Measurements from ENCODE around the gene EIF1AX. TPM values are rescaled to one million over a fixed set of nuclear protein-coding genes. Genes with fewer than 3 reads are reported as not detected.
"Not testable (repeated sequence)": the region's sequence is repeated elsewhere in the genome, so short reads cannot be mapped to it uniquely, and the experiment has no call there.

The EIF1AX gene
- 176 and 207 TPM in 2 replicates for total RNA-seq (2014; rRNA removed; shearing (Covaris generic))

- Histone ChIP-seq H3K27me3 (no peaks in the 10 kb centered on the region), H3K9me3 (replicated peaks) (no peaks in the 10 kb centered on the region), H3K4me1 (peaks cover 9% of the 10 kb centered on the region; the same call in 1 of the 2 replicates), H3K36me3 (peaks cover 36% of the 10 kb centered on the region), H3K4me3 (peak within 1 kb of the TSS; percentile 97), H3K27ac (peak within 1 kb of the TSS; percentile 95)
- DNase-seq: peak; percentile 99
These were observed at the start of gene EIF1AX for GRCh38 chrX:20141281-20142220. Gene EIF1AX, minus strand, starts transcription at chrX:20141838. Its CDS starts 198 bp downstream, at chrX:20141640.

- no peak for DNase-seq
- H3K27ac ChIP-seq: no peak overlapping the region
- H3K9me3 ChIP-seq (replicated peaks): no peaks in the 10 kb centered on the region
These were observed 47.5 kb upstream of the EIF1AX start for GRCh38 chrX:20189171-20189570.

GRCh38 chrX:20181598-20182329, 40.1 kb upstream of the EIF1AX start:
- Histone ChIP-seq H3K36me3 (peaks cover 53% of the 10 kb centered on the region), H3K4me3 (no peak overlapping the region), H3K4me1 (no peaks in the 10 kb centered on the region), H3K27ac (no peak overlapping the region), H3K27me3 (no peaks in the 10 kb centered on the region), H3K9me3 (replicated peaks) (no peaks in the 10 kb centered on the region)
- no peak for DNase-seq

More at GRCh38 chrX:20189171-20189570, 47.5 kb upstream of the EIF1AX start:
- Histone ChIP-seq H3K27me3 (no peaks in the 10 kb centered on the region), H3K4me1 (no peaks in the 10 kb centered on the region), H3K36me3 (peaks cover 75% of the 10 kb centered on the region), H3K4me3 (no peak overlapping the region)

- Histone ChIP-seq H3K27ac (no peak overlapping the region), H3K27me3 (no peaks in the 10 kb centered on the region), H3K4me3 (no peak overlapping the region), H3K4me1 (no peaks in the 10 kb centered on the region), H3K9me3 (replicated peaks) (no peaks in the 10 kb centered on the region), H3K36me3 (peaks cover 57% of the 10 kb centered on the region)
- no peak for DNase-seq
These were observed 35.5 kb upstream of the EIF1AX start for GRCh38 chrX:20177093-20177492.

- no peaks in the 10 kb centered on the region for H3K27me3 ChIP-seq
- H3K9me3 ChIP-seq (replicated peaks): no peaks in the 10 kb centered on the region
- no peaks in the 10 kb centered on the region for H3K4me1 ChIP-seq
- H3K27ac ChIP-seq: no peak overlapping the region
- peaks cover 83% of the 10 kb centered on the region for H3K36me3 ChIP-seq
- no peak overlapping the region for H3K4me3 ChIP-seq
- no peak for DNase-seq
These were observed 32.2 kb upstream of the EIF1AX start for GRCh38 chrX:20173856-20174255.

GRCh38 chrX:20173313-20173712, 31.7 kb upstream of the EIF1AX start:
- Histone ChIP-seq H3K36me3 (peaks cover 86% of the 10 kb centered on the region), H3K27ac (no peak overlapping the region), H3K4me3 (no peak overlapping the region), H3K9me3 (replicated peaks) (no peaks in the 10 kb centered on the region), H3K27me3 (no peaks in the 10 kb centered on the region), H3K4me1 (no peaks in the 10 kb centered on the region)
- DNase-seq: no peak

- Histone ChIP-seq H3K4me1 (no peaks in the 10 kb centered on the region), H3K36me3 (peaks cover 87% of the 10 kb centered on the region), H3K4me3 (no peak overlapping the region), H3K27ac (no peak overlapping the region), H3K9me3 (replicated peaks) (no peaks in the 10 kb centered on the region), H3K27me3 (no peaks in the 10 kb centered on the region)
- DNase-seq: no peak
These were observed 30.2 kb upstream of the EIF1AX start for GRCh38 chrX:20171887-20172286.

GRCh38 chrX:20162516-20162915, 20.9 kb upstream of the EIF1AX start:
- not testable (repeated sequence) for H3K4me1 ChIP-seq; H3K4me3 ChIP-seq; H3K27me3 ChIP-seq; DNase-seq; H3K27ac ChIP-seq; H3K9me3 ChIP-seq (replicated peaks)
- H3K36me3 ChIP-seq: peaks cover 66% of the 10 kb centered on the region

- DNase-seq: no peak
These were observed 18.3 kb upstream of the EIF1AX start for GRCh38 chrX:20159797-20160385.

GRCh38 chrX:20151689-20152088, 10.1 kb upstream of the EIF1AX start:
- H3K36me3 ChIP-seq: peaks cover 42% of the 10 kb centered on the region
- no peak for DNase-seq
- no peak overlapping the region for H3K4me3 ChIP-seq
- H3K27ac ChIP-seq: no peak overlapping the region
- H3K4me1 ChIP-seq: no peaks in the 10 kb centered on the region
- H3K9me3 ChIP-seq (replicated peaks): no peaks in the 10 kb centered on the region
- H3K27me3 ChIP-seq: no peaks in the 10 kb centered on the region

More at GRCh38 chrX:20159797-20160385, 18.3 kb upstream of the EIF1AX start:
- peaks cover 68% of the 10 kb centered on the region for H3K36me3 ChIP-seq
- no peak overlapping the region for H3K4me3 ChIP-seq
- H3K27ac ChIP-seq: no peak overlapping the region
- H3K27me3 ChIP-seq: no peaks in the 10 kb centered on the region
- H3K9me3 ChIP-seq (replicated peaks): no peaks in the 10 kb centered on the region
- no peaks in the 10 kb centered on the region for H3K4me1 ChIP-seq

- no peak overlapping the region for H3K4me3 ChIP-seq
- H3K36me3 ChIP-seq: peaks cover 23% of the 10 kb centered on the region
- no peaks in the 10 kb centered on the region for H3K4me1 ChIP-seq
- no peaks in the 10 kb centered on the region for H3K9me3 ChIP-seq (replicated peaks)
- no peak for DNase-seq
- H3K27ac ChIP-seq: no peak overlapping the region
- no peaks in the 10 kb centered on the region for H3K27me3 ChIP-seq
These were observed 7.7 kb upstream of the EIF1AX start for GRCh38 chrX:20149326-20149725.

GRCh38 chrX:20147561-20147960, 5.9 kb upstream of the EIF1AX start:
- no peaks in the 10 kb centered on the region for H3K27me3 ChIP-seq
- no peaks in the 10 kb centered on the region for H3K9me3 ChIP-seq (replicated peaks)
- DNase-seq: no peak
- H3K4me1 ChIP-seq: no peaks in the 10 kb centered on the region
- no peak overlapping the region for H3K4me3 ChIP-seq
- no peak overlapping the region for H3K27ac ChIP-seq
- H3K36me3 ChIP-seq: peaks cover 15% of the 10 kb centered on the region

- Histone ChIP-seq H3K27me3 (no peaks in the 10 kb centered on the region), H3K9me3 (replicated peaks) (no peaks in the 10 kb centered on the region), H3K4me3 (no peak overlapping the region), H3K4me1 (peaks cover 6% of the 10 kb centered on the region; the same call in 1 of the 2 replicates), H3K27ac (no peak overlapping the region), H3K36me3 (peaks cover 8% of the 10 kb centered on the region)
- no peak for DNase-seq
These were observed 2.9 kb upstream of the EIF1AX start for GRCh38 chrX:20144491-20144890.

GRCh38 chrX:20143561-20143960, 1.9 kb upstream of the EIF1AX start:
- Histone ChIP-seq H3K27me3 (no peaks in the 10 kb centered on the region), H3K9me3 (replicated peaks) (no peaks in the 10 kb centered on the region), H3K27ac (no peak overlapping the region), H3K4me3 (no peak overlapping the region), H3K36me3 (peaks cover 17% of the 10 kb centered on the region), H3K4me1 (peaks cover 9% of the 10 kb centered on the region; the same call in 1 of the 2 replicates)
- DNase-seq: no peak

GRCh38 chrX:20143111-20143510, 1.5 kb upstream of the EIF1AX start:
- no peaks in the 10 kb centered on the region for H3K9me3 ChIP-seq (replicated peaks)
- peaks cover 9% of the 10 kb centered on the region; the same call in 1 of the 2 replicates for H3K4me1 ChIP-seq
- no peak for DNase-seq
- no peaks in the 10 kb centered on the region for H3K27me3 ChIP-seq
- H3K27ac ChIP-seq: no peak overlapping the region
- H3K4me3 ChIP-seq: no peak overlapping the region
- H3K36me3 ChIP-seq: peaks cover 22% of the 10 kb centered on the region
